C4-2B (cell line): ENCODE results near the gene ARMC12.

ENCODE experiments used
- H3K27ac ChIP-seq: fragments of 450-650 bp; 2 replicates; pipeline ENCODE4 v1.5.1; 2017
- ZFX ChIP-seq: fragments of 450-650 bp; IDR thresholded peaks from 2 replicates; pipeline ENCODE4 v1.6.1; 2017
- TF ChIP-seq, protein P1 (sequence below): fragments of 450-650 bp; conservative IDR thresholded peaks from 2 replicates; pipeline ENCODE4 v1.5.1; 2017; ENCODE audit warnings: mild to moderate bottlenecking

The ARMC12 gene

DNA sequence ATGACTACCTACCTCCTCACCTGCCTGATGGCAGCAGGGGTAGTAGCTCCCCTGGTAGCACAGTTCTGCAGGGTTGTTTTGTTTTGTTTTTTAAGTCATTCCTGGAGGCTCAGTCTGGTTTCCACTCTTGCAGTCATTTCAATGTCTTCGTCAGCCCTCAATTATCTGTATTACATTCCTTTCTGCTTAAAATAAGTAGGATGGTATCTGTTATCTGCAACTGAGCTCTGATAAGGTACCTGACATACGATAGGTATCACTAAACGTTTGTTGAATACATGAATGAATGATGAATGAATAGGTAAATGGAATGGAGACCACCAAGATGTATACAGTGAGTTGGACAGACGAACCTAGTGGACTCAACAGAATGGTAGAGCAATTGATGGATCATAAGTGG, 32.4 kb downstream of the ARMC12 start:
- no peak for TF ChIP-seq ZFX
- TF ChIP-seq, protein P1, sequence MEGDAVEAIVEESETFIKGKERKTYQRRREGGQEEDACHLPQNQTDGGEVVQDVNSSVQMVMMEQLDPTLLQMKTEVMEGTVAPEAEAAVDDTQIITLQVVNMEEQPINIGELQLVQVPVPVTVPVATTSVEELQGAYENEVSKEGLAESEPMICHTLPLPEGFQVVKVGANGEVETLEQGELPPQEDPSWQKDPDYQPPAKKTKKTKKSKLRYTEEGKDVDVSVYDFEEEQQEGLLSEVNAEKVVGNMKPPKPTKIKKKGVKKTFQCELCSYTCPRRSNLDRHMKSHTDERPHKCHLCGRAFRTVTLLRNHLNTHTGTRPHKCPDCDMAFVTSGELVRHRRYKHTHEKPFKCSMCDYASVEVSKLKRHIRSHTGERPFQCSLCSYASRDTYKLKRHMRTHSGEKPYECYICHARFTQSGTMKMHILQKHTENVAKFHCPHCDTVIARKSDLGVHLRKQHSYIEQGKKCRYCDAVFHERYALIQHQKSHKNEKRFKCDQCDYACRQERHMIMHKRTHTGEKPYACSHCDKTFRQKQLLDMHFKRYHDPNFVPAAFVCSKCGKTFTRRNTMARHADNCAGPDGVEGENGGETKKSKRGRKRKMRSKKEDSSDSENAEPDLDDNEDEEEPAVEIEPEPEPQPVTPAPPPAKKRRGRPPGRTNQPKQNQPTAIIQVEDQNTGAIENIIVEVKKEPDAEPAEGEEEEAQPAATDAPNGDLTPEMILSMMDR: no peak

GRCh38 chr6:35771343-35771627, 34.5 kb downstream of the ARMC12 start:
- H3K27ac ChIP-seq: no peak overlapping the region
- TF ChIP-seq ZFX: no peak
- TF ChIP-seq, protein P1: no peak

More for the DNA sequence above, 32.4 kb downstream of the ARMC12 start:
- no peak overlapping the region for H3K27ac ChIP-seq

- H3K27ac ChIP-seq: no peak overlapping the region
- TF ChIP-seq, protein P1: no peak
- TF ChIP-seq ZFX: no peak
Measured at GRCh38 chr6:35774116-35774794, 37.4 kb downstream of the ARMC12 start.

DNA sequence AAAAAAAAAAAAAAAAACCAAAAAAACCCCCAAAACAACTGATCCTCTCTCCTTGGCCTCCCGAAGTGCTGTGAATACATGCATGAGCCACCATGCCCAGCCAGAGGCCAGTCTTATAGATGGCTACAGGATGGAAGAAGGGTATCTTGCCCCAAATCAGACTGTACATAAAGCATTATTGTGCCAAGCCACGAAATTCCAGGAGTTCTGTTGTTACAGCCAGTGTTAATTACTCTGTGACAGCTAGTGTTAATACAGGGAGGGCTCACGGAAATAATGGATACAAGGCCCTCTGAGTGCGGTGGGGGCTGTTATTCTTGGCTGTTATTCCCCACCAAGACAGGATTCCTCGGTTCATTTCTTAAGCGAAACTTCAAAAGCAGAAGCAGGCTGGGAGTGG, 38.2 kb downstream of the ARMC12 start:
- H3K27ac ChIP-seq: no peak overlapping the region
- TF ChIP-seq, protein P1: no peak
- TF ChIP-seq ZFX: no peak

DNA sequence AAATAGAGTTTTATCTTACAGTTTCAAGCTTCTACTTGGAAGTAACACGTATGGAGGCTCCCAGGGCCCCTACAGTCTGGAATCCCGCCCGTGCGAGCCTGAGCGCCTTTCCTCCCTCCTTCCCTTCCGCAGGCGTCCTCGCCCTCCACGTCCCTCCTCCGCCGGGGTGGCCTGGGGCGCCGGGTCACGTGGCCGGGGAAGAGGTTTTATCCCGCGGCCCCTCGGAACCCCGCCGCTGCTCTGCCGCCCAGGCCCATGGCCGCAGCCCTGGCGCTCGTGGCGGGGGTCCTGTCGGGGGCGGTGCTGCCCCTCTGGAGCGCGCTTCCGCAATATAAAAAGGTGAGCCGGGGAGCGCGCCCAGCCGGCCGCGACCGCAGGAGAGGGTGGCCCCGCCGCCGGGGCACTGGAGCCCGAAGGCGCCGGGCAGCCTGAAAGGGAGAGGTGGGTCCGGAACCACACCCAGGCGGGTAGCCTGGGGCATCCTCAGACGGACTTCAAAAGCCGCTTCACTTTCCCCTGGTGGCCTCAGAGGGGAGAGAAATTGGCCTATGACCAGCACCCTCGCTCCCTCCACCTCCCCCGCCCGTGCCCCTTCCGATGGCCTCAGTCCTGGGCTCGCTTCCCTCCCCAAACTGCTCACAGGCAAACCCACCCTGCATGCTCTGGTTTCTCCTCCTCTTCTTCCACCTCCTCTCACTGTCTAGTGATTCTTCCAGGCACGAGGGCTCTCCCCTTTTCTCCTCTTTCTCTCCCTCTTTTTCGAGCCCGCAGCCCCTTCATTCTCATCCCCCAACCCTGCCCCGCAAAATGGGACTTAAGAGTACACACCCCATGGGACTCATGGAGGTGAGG, 39.8 kb downstream of the ARMC12 start, which contains the start of gene CLPSL2:
Gene CLPSL2, plus strand, starts transcription at position 235 of the 852 bp plus-strand sequence. Its CDS starts 21 bp downstream, at position 256.
- TF ChIP-seq ZFX: no peak
- TF ChIP-seq, protein P1: no peak
- H3K27ac ChIP-seq: no peak within 1 kb of the TSS

- peak overlapping the region; percentile 12; the same call in 1 of the 2 replicates for H3K27ac ChIP-seq
- no peak for TF ChIP-seq ZFX
- TF ChIP-seq, protein P1: no peak
Measured at GRCh38 chr6:35777356-35778102, 40.7 kb downstream of the ARMC12 start.
